DND-41 (cell line): ENCODE measurements around the gene DSCAML1.

Experiments
- CTCF ChIP-seq: IDR thresholded peaks from 2 replicates; pipeline ENCODE4 v1.5.1; 2012; ENCODE audit warnings: borderline replicate concordance, low read length, moderate library complexity, mild to moderate bottlenecking; ENCODE audit not compliant: poor library complexity, severe bottlenecking; ENCODE audit errors: extremely low read depth
- EZH2 ChIP-seq: IDR thresholded peaks from 3 replicates; pipeline ENCODE4 v1.6.1; 2012; ENCODE audit warnings: borderline replicate concordance, low read depth, mild to moderate bottlenecking, moderate library complexity, low read length, inconsistent platforms; ENCODE audit not compliant: severe bottlenecking

- no peak for TF ChIP-seq CTCF
- TF ChIP-seq EZH2, result no peak
Measured at GRCh38 chr11:117413616-117414015, 383.4 kb downstream of the DSCAML1 start.
